Natural killer cell (primary cell): ENCODE measurements around the gene GAREM2. TPM values are rescaled to one million over a fixed set of nuclear protein-coding genes. Genes with fewer than 3 reads are reported as not detected.

Source experiments
- ATAC-seq, 3 donors: fragments of 150-1000 bp in 2 of 3; fragments of 200-7000 bp in 1 of 3; cut with Tn5 transposase; 1 replicate in 1 of 3; 2 replicates in 2 of 3; pipeline ENCODE4 v1.10.0; 2021; ENCODE audit warnings: mild to moderate bottlenecking in 2 of 3, moderate library complexity in 2 of 3
- DNase-seq, 2 donors: peaks; one replicate each; pipeline versions ENCODE4 v3.0.0 to v3.0.0-alpha.2; 2013 to 2021; ENCODE audit warnings: mixed read lengths in 1 of 2
- H3K27ac ChIP-seq: one replicate; pipeline ENCODE4 v1.5.1; 2013; ENCODE audit warnings: mild to moderate bottlenecking, low read length
- H3K27me3 ChIP-seq: one replicate; pipeline ENCODE4 v1.6.1; 2013; ENCODE audit warnings: low read length; ENCODE audit not compliant: control insufficient read depth, insufficient read depth
- H3K36me3 ChIP-seq: one replicate; pipeline ENCODE4 v1.6.1; 2013; ENCODE audit warnings: low read length; ENCODE audit not compliant: control insufficient read depth, insufficient read depth
- H3K4me1 ChIP-seq: one replicate; pipeline ENCODE4 v1.6.1; 2013; ENCODE audit warnings: low read length; ENCODE audit not compliant: control insufficient read depth, insufficient read depth
- H3K4me3 ChIP-seq: one replicate; pipeline ENCODE4 v1.5.1; 2013; ENCODE audit warnings: low read length
- H3K9me3 ChIP-seq: one replicate; pipeline ENCODE4 v1.6.1; 2013; ENCODE audit warnings: low read length; ENCODE audit not compliant: control insufficient read depth, insufficient read depth
- H3K27ac Mint-ChIP-seq, 2 donors: one replicate each; pipeline ENCODE4 v1.8.0; 2022; ENCODE audit warnings: mild to moderate bottlenecking in 2 of 2, mixed read lengths in 2 of 2, moderate library complexity in 1 of 2
- H3K27me3 Mint-ChIP-seq, 2 donors: one replicate each; pipeline ENCODE4 v1.8.0; 2022; ENCODE audit warnings: low read depth in 2 of 2, mixed read lengths in 2 of 2
- H3K36me3 Mint-ChIP-seq: one replicate; pipeline ENCODE4 v1.8.0; 2022; ENCODE audit warnings: mixed read lengths
- H3K4me1 Mint-ChIP-seq, 2 donors: one replicate each; pipeline ENCODE4 v1.8.0; 2022; ENCODE audit warnings: mixed read lengths in 2 of 2
- H3K4me3 Mint-ChIP-seq: one replicate; pipeline ENCODE4 v1.8.0; 2022; ENCODE audit warnings: mild to moderate bottlenecking, moderate library complexity, mixed read lengths
- H3K9me3 Mint-ChIP-seq, 2 donors: one replicate each; pipeline ENCODE4 v1.8.0; 2022; ENCODE audit warnings: mixed read lengths in 2 of 2
- CTCF ChIP-seq: fragments of 200-600 bp; IDR thresholded peaks from one replicate; pipeline ENCODE4 v1.8.0; 2022; ENCODE audit warnings: antibody characterized with exemption
- WGBS: methylation state at CpG from one replicate; pipeline ENCODE4 v1.1.7; 2013; ENCODE audit warnings: missing lambda C conversion rate; ENCODE audit not compliant: insufficient coverage; 5-methylcytosine and 5-hydroxymethylcytosine counted together
- intact Hi-C: fragments of 100-400 bp; cut with micrococcal nuclease; formaldehyde crosslinking; loops from one replicate; pipeline ENCODE4 v1.14.2; 2022
- total RNA-seq, 4 donors: library from RNA; stranded (reverse); fragments of 120-200 nt in 1 of 4; gene quantifications; one replicate each; pipeline versions ENCODE4 v1.2.3 to v1.2.4, GENCODE V29; 2013 to 2022

Gene GAREM2
- total RNA-seq, 3 donors from 2014 or later (not counting 1 experiment from before 2014, with no cell fraction given): 7.1 to 9.2 (median 7.2) TPM

GRCh38 chr2:26184121-26184520, 11.2 kb downstream of the GAREM2 start:
- peaks cover 18 to 21% of the 10 kb centered on the region in 2 donors for H3K27me3 Mint-ChIP-seq
- no peak for ATAC-seq
- peak in 1 of 2 donors; percentile 28 for DNase-seq
- no peaks in the 10 kb centered on the region for H3K9me3 ChIP-seq
- H3K27ac ChIP-seq: no peak overlapping the region
- H3K27me3 ChIP-seq: peaks cover 2% of the 10 kb centered on the region
- intact Hi-C loops: loop anchor here (2.0 to 10.0 kb wide), 2 partner anchors 95 to 309 kb away; partner anchors contain the start of gene ASXL2
- peak overlapping the region; percentile 82 for H3K4me3 Mint-ChIP-seq
- peaks cover 10 to 24% of the 10 kb centered on the region in 2 donors for H3K4me1 Mint-ChIP-seq
- no peak for TF ChIP-seq CTCF
- peak overlapping the region in 1 of 2 donors; percentile 48 for H3K27ac Mint-ChIP-seq
- H3K4me1 ChIP-seq: peaks cover 21% of the 10 kb centered on the region
- no peaks in the 10 kb centered on the region for H3K36me3 ChIP-seq
- 74% methylated on average over 34 of the region's 34 CpGs for WGBS
- H3K9me3 Mint-ChIP-seq: no peaks in the 10 kb centered on the region
- no peaks in the 10 kb centered on the region for H3K36me3 Mint-ChIP-seq
- peak overlapping the region; percentile 51 for H3K4me3 ChIP-seq

- H3K4me3 Mint-ChIP-seq: peak overlapping the region; percentile 82
- DNase-seq (peak; percentile 85 to 96), ATAC-seq (peak; percentile 97 to 98 (median 98))
- Histone ChIP-seq H3K4me1 (peaks cover 16% of the 10 kb centered on the region), H3K27ac (peak overlapping the region; percentile 42), H3K36me3 (no peaks in the 10 kb centered on the region), H3K9me3 (no peaks in the 10 kb centered on the region), H3K4me3 (peak overlapping the region; percentile 51), H3K27me3 (no peaks in the 10 kb centered on the region)
- peaks cover 14 to 18% of the 10 kb centered on the region in 2 donors for H3K27me3 Mint-ChIP-seq
- WGBS: 2% methylated on average over 114 of the region's 114 CpGs
- H3K27ac Mint-ChIP-seq: peak overlapping the region in 1 of 2 donors; percentile 75
- no peaks in the 10 kb centered on the region for H3K9me3 Mint-ChIP-seq
- intact Hi-C loops: loop anchor here (2.0 to 10.0 kb wide), 2 partner anchors 96 to 310 kb away; partner anchors contain the start of gene ASXL2
- H3K4me1 Mint-ChIP-seq: peaks cover 6 to 19% of the 10 kb centered on the region in 2 donors
- no peaks in the 10 kb centered on the region for H3K36me3 Mint-ChIP-seq
- peak; percentile 61 for TF ChIP-seq CTCF
These were observed 11.8 kb downstream of the GAREM2 start for GRCh38 chr2:26184555-26185303.

- peaks cover 6 to 14% of the 10 kb centered on the region in 2 donors for H3K4me1 Mint-ChIP-seq
- H3K27ac ChIP-seq: peak overlapping the region; percentile 31
- H3K36me3 ChIP-seq: peaks cover 2% of the 10 kb centered on the region
- H3K36me3 Mint-ChIP-seq: no peaks in the 10 kb centered on the region
- no peak for TF ChIP-seq CTCF
- peak overlapping the region in 1 of 2 donors; percentile 75 for H3K27ac Mint-ChIP-seq
- WGBS: 54% methylated on average over 18 of the region's 20 CpGs
- H3K4me3 Mint-ChIP-seq: peak overlapping the region; percentile 82
- H3K4me3 ChIP-seq: peak overlapping the region; percentile 47
- H3K4me1 ChIP-seq: peaks cover 16% of the 10 kb centered on the region
- no peaks in the 10 kb centered on the region for H3K9me3 Mint-ChIP-seq
- peaks cover 9 to 11% of the 10 kb centered on the region in 2 donors for H3K27me3 Mint-ChIP-seq
- H3K9me3 ChIP-seq: no peaks in the 10 kb centered on the region
- intact Hi-C loops: loop anchor here (2.0 to 10.0 kb wide), 2 partner anchors 97 to 311 kb away; partner anchors contain the start of gene ASXL2
- ATAC-seq (no peak), DNase-seq (no peak)
- H3K27me3 ChIP-seq: no peaks in the 10 kb centered on the region
These were observed 12.5 kb downstream of the GAREM2 start for GRCh38 chr2:26185304-26185928.
